GM19324 (cell line): ENCODE measurements around the gene TUBGCP3.
"Not testable (repeated sequence)": the region's sequence is repeated elsewhere in the genome, so short reads cannot be mapped to it uniquely, and the experiment has no call there.

Experiments used
- ATAC-seq: cut with Tn5 transposase; IDR thresholded peaks from one replicate; pipeline ENCODE4 v1.9.1; 2021; ENCODE audit warnings: mild to moderate bottlenecking, moderate library complexity; ENCODE audit not compliant: unreplicated experiment, low FRiP score

The TUBGCP3 gene, protein sequence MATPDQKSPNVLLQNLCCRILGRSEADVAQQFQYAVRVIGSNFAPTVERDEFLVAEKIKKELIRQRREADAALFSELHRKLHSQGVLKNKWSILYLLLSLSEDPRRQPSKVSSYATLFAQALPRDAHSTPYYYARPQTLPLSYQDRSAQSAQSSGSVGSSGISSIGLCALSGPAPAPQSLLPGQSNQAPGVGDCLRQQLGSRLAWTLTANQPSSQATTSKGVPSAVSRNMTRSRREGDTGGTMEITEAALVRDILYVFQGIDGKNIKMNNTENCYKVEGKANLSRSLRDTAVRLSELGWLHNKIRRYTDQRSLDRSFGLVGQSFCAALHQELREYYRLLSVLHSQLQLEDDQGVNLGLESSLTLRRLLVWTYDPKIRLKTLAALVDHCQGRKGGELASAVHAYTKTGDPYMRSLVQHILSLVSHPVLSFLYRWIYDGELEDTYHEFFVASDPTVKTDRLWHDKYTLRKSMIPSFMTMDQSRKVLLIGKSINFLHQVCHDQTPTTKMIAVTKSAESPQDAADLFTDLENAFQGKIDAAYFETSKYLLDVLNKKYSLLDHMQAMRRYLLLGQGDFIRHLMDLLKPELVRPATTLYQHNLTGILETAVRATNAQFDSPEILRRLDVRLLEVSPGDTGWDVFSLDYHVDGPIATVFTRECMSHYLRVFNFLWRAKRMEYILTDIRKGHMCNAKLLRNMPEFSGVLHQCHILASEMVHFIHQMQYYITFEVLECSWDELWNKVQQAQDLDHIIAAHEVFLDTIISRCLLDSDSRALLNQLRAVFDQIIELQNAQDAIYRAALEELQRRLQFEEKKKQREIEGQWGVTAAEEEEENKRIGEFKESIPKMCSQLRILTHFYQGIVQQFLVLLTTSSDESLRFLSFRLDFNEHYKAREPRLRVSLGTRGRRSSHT

DNA sequence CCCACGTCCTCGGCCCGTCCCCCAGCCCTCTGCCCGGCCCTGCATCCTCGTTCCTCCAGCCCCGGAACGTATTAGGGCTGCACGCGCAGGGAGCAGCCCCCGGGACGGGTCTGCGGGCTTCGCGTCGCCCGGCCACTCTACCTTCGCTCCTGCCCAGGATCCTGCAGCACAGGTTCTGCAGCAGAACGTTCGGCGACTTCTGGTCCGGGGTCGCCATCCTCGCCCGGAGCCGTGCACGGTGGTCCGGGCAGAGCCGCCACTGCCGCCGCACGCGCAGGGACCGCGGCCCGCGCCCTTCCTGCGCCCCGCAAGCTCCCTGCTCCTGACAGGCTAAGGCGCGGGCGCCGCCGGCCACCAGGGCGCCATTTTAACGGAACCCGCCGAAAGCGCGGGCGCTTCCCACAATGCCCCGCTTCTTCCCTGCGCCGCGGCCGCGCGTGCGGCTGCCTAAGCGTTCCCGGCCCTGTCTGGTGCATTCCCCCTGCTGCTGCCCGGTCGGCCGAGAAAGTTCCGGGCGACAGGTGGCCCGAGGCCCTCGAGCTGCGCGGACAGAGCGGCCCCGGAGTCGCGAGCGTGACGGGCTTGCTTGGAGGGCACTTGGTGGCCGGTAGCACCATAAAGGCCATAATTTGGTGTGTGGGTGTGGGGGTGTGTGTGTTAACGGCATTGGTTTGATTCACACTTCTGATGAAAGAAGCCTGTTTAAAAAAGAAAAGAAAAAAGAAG lies at the start of gene TUBGCP3:
TSS of gene TUBGCP3 (minus strand) at position 390 of the 726 bp plus-strand sequence. CDS start at position 217, 173 bp downstream.
- peak; percentile 90 for ATAC-seq

DNA sequence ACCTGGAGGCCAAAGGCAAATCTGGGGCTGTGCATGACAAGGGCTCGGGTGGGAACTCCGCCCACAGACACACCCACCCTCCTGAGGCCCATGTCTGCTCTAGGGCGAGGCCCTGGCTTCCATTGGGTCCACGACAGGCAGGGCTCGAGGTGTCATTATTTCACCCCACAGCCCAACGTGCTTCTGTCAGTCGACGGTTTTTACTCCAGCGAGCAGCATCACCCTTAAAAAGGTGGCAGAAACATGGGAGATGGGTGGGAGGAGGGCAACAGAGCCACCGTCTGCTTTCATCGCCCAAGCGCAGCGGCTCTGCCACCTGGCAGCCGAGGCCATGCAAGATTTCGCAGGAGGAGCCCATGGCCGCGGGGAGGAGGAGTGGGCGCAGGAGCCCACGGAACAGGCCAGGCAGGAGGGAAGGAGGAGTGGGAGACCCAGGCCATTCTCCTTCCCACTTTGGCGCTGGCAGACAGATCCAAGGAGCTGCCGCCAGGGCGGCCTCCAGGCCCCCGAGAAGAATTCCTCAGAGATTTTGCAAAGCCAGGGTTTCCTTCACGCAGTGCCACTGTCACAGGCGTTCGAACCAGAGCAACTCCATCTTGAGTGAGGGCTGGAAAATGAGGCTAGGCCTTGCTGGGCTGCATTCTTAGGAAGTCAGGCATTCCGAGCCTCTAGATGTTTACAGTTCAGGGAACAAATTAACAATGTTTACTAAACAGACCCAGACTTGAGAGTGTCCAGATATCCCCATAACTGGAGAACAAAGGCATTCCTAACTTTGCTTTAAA lies 49.3 kb upstream of the TUBGCP3 start:
- no peak for ATAC-seq

DNA sequence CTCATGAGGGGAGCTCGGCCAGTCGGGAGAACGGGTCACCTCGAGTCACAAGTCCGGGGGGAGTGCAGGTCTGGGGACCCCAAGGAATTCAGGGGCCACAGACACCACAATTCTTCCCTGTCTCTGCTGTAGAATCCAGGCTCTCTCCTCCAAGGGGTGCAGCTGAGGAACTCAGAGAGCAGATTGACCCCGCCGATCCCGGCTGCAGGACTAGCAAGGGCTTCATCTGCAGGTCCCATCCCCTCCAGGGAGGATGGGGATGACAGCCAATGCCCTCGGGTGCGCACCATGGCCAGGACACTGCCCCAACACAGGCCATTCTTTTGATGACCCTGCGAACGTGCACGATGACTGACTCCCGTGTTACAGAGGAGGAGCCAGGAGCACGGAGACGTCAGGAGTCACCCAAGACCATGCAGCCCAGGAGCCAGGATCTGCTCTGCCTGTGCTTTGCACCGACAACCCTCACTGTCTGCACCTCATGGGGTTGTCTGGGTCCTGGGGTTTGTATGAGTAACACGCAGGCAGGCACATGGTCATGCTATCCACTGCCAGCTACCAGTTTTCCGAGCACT lies 48.5 kb upstream of the TUBGCP3 start:
- ATAC-seq, result no peak

DNA sequence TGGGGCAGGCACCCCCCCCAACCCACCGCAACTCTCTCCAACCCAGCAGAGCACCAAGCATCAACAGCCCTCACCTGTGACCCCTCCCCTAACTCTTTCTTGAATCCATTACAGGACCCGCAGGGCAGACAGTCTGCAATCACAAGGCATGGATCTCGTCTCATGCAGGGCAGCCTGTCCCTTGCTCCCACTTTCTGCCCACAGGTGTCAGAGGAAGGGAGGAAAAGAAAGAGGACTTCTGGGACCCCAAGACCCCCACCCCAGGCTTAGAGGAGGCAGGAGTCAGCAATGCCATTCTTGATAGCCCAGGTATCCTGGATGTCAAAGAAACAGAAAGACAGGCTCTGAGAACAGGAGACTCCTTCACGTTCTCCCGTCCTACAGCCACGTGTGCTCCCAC lies 47.4 kb upstream of the TUBGCP3 start:
- no peak for ATAC-seq

DNA sequence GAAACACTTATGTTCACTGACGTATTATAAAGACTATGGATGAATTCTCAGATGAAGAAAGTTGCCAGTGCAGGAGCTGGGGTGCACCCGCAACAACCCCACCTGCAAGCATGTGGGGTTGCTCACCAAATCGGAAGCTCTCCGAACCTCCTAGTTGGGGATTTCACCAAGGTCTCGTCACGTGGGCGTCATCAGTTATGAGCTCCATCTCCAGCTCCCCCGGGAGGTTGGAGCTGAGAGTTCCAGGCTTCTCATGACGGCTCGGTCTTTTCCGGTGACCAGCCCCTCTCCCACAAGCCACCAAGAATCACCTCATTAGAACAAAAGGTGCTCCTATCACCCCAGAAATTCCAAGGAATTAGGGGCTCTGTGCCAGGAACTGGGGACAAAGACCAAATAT lies 46.1 kb upstream of the TUBGCP3 start:
- no peak for ATAC-seq

DNA sequence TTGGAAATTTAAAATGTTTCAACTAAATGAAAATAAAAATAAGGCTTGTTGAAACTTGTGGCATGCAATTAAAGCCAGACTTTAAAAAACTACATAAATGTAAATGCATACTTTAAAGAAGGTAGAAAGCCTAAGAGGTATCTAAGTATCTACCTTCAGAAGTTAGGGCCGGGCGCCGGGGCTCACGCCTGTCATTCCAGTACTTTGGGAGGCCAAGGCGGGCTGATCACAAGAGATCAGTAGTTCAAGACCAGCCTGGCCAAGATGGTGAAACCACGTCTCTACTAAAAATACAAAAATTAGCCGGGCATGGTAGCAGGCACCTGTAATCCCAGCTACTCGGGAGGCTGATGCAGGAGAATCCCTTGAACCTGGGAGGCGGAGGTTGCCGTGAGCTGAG lies 42.3 kb upstream of the TUBGCP3 start:
- ATAC-seq, result not testable (repeated sequence)

DNA sequence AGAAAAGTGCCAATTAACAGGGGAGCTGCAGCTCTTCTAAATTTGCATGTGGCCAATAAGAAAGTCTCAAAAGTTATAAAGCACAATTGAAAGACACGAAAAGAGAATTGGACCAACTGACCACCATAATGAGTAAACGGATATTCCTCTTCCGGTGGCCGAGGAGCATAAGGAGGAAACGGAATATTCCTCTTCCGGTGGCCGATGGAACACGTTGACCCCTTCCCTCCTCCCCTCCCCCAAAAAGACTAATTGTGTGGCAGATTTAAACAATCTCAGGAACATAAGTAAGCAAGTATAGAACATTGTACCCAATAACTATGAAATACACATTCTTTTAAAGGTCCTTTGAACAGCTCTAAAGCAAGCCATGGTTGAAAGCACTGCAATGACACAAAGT lies 41.2 kb upstream of the TUBGCP3 start:
- ATAC-seq, result no peak

DNA sequence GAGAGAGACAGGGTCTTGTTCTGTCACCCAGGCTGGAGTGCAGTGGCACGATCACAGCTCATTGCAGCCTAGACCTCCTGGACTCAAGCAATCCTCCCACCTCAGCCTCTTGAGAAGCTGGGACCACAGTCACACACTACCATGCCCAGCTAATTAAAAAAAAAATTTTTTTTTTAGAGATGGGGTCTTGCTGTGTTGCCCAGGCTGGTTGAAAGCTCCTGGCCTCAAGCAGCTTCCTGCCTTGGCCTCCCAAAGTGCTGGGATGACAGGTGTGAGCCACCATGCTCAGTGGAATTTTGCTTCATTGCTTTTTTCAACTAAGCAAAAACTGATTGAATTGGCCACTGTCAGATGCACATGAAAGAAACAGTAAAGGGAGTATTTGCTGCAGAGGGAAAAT lies 39.7 kb upstream of the TUBGCP3 start:
- not testable (repeated sequence) for ATAC-seq

DNA sequence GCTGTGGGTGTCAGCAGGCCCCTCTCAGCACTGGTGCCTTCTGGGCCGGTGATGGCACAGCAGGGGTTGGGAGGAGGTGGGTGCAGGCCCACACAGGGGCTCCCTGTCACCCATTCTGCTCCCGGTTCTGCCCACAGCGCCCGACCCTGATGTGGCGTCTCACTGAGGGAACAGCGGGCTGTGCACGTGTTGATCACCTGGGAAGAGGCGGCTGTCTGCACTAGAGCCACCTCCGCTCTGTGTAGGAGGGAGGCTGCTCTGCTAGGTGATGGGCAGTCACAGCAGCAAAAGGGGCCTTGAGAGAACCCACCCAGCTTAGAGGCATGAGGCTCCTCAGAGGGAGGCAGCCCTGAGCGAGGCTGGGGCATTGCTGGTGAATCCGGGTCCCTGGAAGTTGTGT lies 39.2 kb upstream of the TUBGCP3 start:
- no peak for ATAC-seq

DNA sequence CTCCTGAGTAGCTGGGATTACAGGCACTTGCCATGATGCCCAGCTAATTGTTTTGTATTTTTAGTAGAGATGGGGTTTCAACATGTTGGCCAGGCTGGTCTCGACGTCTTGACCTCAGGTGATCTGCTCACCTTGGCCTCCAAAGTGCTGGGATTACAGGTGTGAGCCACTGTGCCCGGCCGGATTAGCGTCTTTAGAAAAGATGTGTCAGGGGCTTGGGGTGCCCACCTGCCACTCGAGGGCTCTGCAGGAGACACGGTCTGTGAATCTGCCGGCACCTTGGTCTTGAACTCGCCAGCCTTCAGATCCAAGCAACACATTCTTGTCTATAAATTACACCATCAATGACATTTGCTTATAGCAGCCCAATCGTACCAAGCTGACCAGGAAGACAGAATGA lies 38.8 kb upstream of the TUBGCP3 start:
- no peak for ATAC-seq

DNA sequence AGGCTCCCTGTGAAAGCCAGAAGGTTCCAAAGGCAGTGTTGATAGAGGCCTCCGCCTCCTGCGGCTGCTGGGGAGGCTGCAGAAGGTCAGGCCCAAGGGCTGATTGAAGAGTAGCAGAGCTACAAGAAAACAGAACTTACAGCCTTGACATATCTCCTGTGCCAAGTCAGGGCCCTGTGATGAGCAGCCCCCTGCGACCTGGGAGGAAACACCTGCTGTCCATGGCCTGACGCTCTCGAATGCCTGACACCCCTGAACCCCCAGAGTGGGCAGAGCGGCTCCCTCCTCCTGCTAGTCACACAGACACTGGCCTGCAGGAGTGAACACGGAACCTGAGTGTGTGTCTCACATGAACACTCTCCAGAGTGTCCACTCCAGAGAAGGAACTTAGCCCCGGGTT lies 38.2 kb upstream of the TUBGCP3 start:
- no peak for ATAC-seq

DNA sequence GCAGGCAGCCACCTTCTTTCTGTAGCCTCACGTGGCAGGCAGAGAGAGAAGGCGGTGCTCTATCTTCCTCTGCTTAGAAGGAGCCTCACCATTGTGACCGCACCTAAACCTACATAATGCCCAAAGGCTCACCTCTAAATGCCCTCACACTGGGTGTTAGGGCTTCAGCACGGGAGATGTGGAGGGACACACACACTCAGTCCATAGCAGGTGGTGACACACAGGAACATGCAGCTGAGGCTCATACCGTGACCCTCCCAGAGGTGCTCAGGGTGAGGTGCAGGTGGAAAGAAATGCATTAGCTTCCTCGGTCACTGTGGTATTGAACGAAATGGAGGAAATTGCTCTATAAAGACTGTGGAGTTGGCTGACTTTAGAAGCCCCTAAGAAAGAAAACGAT lies 37.7 kb upstream of the TUBGCP3 start:
- no peak for ATAC-seq

DNA sequence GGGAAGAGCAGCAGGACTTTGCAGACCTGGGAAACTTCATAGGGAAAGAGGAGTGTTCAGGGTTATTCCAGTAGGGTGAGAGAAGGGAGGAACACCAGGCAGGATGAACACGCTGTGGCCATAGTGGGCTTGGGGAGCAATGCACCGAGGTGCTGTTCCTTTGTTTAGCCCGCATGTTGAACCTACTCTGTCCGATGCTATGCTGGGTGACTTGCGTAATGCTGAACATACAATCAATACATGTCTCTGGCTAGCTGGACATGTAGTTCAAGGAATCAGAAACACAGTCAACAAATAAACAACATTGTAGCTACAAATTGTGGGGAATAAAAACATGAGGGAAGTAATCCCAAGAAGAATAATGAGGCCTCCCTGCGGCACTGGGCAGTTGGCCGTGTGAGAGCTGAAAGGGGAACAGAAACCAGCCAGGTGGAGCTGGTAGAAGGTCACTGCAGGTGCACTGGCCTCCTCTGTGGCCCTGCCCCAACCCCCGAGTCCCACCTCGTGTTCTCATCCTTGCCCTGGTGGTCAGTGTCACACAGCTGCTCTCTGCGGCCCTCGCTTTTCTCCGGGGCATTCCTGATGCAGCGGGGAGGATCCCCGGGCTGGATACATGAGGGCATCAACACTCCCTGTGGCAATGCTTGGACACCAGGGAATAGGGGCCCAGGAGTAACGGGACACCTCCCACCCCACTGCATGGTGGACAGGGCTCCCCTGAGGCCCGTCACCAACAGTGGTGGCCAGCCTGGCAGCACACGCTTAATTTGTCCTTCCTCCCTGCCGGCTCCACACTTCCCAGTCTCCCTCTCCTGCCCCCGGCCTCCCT lies 36.9 kb upstream of the TUBGCP3 start:
- ATAC-seq, result no peak

DNA sequence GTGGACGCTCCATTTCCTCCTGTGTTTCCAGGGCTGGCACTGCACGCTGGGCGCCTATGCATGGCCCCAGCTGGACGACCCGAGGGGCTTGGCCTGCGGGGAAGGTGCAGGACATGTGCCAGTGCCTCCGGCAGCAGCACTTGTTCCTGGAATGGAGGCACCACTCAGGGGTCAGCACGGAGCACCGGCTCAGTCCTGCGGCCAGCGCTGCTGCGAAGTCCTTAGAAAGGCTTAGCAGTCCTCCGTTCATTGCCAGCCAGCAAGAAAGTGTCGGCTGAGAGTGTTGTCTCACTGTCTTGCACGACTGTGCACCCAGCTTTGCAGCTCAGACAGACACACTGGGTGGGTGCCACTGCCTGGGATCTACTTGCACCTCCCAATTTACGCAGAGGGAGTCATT lies 36.1 kb upstream of the TUBGCP3 start:
- no peak for ATAC-seq

DNA sequence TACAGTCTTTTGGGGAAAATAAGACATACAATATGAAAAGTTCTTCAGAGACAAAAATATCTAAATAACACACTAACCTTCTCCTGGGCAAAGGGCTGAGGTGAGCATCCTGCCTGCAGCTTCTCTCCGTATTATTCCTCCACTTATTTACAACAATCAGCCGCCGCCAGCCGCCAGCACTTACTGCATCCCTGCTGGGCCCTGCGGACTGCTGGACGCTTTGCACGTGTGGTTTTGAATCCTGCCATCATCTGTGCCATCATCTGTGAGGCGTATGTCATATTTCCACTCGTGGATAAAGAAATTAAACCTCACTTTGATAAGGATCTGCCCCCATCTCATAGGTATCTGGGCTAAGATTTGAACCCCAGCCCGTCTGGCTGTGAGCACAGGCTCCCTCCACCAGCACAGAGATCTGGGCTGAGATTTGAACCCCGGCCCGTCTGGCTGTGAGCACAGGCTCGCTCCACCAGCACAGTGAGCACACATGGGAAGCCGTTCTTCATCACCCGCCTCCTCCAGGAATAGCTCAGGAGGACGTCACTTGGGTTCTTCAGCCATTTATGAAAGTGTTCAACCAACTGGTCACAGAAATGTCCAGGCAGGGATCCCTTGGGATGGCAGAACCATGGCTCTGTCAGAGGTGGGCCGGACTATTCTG lies 35.2 kb upstream of the TUBGCP3 start:
- ATAC-seq, result no peak

DNA sequence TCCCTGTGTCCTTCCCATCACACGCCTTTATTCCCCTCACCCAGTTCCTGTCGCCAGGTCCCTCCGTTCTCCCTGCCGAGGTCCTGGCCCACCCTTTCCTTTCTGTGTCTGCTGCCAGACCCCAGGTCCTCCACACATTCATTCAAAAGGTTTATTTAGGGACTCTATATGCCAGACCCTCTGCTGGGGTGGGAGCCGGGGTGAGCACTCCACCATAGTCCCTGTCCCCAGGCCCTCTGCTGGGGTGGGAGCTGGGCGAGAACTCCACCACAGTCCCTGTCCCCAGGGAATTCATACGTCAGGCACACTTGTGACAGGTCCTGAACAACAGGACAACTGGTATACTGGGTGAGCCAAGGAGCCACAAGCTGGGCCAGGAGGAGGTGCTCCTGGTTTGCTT lies 34.4 kb upstream of the TUBGCP3 start:
- no peak for ATAC-seq

DNA sequence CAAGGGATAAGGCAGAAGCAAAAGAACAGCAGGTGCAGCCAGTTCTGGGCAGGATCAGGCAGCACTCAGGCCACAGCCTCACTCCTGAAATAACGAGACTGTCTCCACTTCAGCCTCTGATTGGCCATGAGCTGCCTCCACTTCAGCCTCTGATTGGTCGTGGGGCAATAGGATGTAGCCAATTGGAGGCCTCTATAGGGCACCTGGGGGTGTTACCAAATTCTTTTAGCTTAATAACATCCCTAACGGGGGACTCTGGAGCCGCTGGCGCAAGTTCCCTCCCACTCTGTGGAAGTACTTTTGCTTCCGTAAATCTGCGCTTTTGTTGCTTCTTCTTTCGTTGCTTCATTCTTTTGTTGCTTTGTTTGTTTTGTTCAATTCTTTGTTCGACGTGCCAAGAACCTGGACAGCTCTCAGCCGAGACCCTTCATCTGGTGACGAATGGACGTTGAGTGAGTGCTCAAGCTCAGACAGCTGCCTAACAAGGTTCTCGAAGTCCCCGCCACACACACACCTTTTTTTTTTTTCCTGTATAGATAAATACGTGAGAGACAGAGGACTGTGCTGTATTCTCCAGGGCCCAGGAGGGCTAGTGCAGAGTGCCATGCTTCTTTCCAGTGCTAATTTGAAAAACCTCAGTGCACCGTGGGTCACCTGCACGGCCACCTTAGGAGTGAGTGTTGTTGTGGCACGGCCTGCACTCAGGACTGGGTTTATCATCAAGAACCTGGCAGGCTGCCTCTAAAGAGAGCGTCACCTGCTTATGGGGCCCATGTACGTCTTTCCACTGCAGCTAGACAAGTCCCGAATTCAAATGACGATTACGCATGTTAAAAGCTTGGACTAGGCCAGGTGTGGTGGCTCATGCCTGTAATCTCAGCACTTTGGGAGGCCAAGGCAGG lies 32.0 kb upstream of the TUBGCP3 start:
- ATAC-seq, result no peak
